Stomach (tissue), 4 donors: ENCODE measurements around the gene PLEKHA5.

Experiments
- POLR2A ChIP-seq, 4 donors: fragments of 450-650 bp; IDR thresholded peaks; one replicate each; pipeline ENCODE4 v1.6.1; 2016; ENCODE audit warnings: antibody characterized with exemption in 4 of 4, control low read depth in 2 of 4, mild to moderate bottlenecking in 1 of 4, moderate library complexity in 1 of 4
- POLR2AphosphoS5 ChIP-seq, 3 donors: sonication (generic); formaldehyde crosslinking; IDR thresholded peaks; one replicate each; pipeline ENCODE4 v1.6.1; 2016; ENCODE audit warnings: antibody characterized with exemption in 3 of 3

- no peak for TF ChIP-seq POLR2AphosphoS5 (IDR thresholded peaks at IDR 0.05)
- no peak for TF ChIP-seq POLR2A (IDR thresholded peaks at IDR 0.05)
Observed at GRCh38 chr12:19224746-19225145, 95.2 kb downstream of the PLEKHA5 start.
